ENCODE results near the gene EDC4. TPM values are rescaled to one million over a fixed set of nuclear protein-coding genes. Genes with fewer than 3 reads are reported as not detected.

The EDC4 gene
- total RNA-seq, 1 donor from 2014 or later = 43.8 TPM

GRCh38 chr16:67923414-67924116 is 50.7 kb downstream of the EDC4 start:
- no peak for DNase-seq (ENCODE audit: low spot score)
- intact Hi-C loops (cut with DNase I) = no loop called here

GRCh38 chr16:67924140-67924906 is 51.5 kb downstream of the EDC4 start:
- intact Hi-C loops (cut with DNase I) = no loop called here
- no peak for DNase-seq (ENCODE audit: low spot score)

- DNase-seq (ENCODE audit: low spot score) = no peak
- intact Hi-C loops (cut with DNase I) = loop anchor here (2.0 to 5.0 kb wide), 2 partner anchors 109 to 254 kb away; no protein-coding TSS in a partner anchor
Measured at GRCh38 chr16:67926181-67926750, 53.4 kb downstream of the EDC4 start.

GRCh38 chr16:67927131-67927941 is 54.5 kb downstream of the EDC4 start:
- no peak for DNase-seq (ENCODE audit: low spot score)
- intact Hi-C loops (cut with DNase I) = loop anchor here (2.0 to 5.0 kb wide), 2 partner anchors 111 to 255 kb away; no protein-coding TSS in a partner anchor

GRCh38 chr16:67928147-67928546 is 55.3 kb downstream of the EDC4 start:
- DNase-seq (ENCODE audit: low spot score) = no peak

GRCh38 chr16:67928561-67929364 is 55.9 kb downstream of the EDC4 start:
- intact Hi-C loops (cut with DNase I) = loop anchor here (2.0 to 5.0 kb wide), 2 partner anchors 46 to 256 kb away; no protein-coding TSS in a partner anchor
- DNase-seq (ENCODE audit: low spot score) = no peak

More at GRCh38 chr16:67928147-67928546, 55.3 kb downstream of the EDC4 start:
- intact Hi-C loops (cut with DNase I) = loop anchor here (2.0 to 5.0 kb wide), 2 partner anchors 45 to 256 kb away; no protein-coding TSS in a partner anchor

- intact Hi-C loops (cut with DNase I) = loop anchor here (5.0 to 10.0 kb wide), 3 partner anchors 98 to 405 kb away; partner anchors contain the start of gene RIPOR1
Measured at GRCh38 chr16:67930191-67930590, 57.3 kb downstream of the EDC4 start.

GRCh38 chr16:67930678-67931211 is 57.9 kb downstream of the EDC4 start:
- DNase-seq (ENCODE audit: low spot score) = no peak
- intact Hi-C loops (cut with DNase I) = loop anchor here (5.0 to 10.0 kb wide), 3 partner anchors 98 to 406 kb away; partner anchors contain the start of gene RIPOR1

More at GRCh38 chr16:67930191-67930590, 57.3 kb downstream of the EDC4 start:
- no peak for DNase-seq (ENCODE audit: low spot score)

Other genes with a start within 250 kb of the EDC4 start
- gene CARMIL2, start 227.9 kb upstream of the EDC4 start, total RNA-seq = 0.40 TPM
- 9.3 TPM for gene ACD, start 212.8 kb upstream of the EDC4 start, total RNA-seq
- 3.4 TPM for gene PARD6A, start 212.1 kb upstream of the EDC4 start, total RNA-seq
- 8.5 TPM for gene ENKD1, start 206.3 kb upstream of the EDC4 start, total RNA-seq
- 5.6 TPM for gene C16orf86, start 206.2 kb upstream of the EDC4 start, total RNA-seq
- gene GFOD2, start 153.7 kb upstream of the EDC4 start, total RNA-seq = 10.7 TPM
- 16.4 TPM for gene RANBP10, start 66.5 kb upstream of the EDC4 start, total RNA-seq
- gene TSNAXIP1, start 66.2 kb upstream of the EDC4 start, total RNA-seq = 0.51 TPM
- gene THAP11, start 30.7 kb upstream of the EDC4 start, total RNA-seq = 23.0 TPM
- 87.1 TPM for gene NUTF2, start 26.1 kb upstream of the EDC4 start, total RNA-seq
- gene CENPT, start 25.4 kb upstream of the EDC4 start, total RNA-seq = 27.9 TPM
- gene NRN1L, start 11.8 kb downstream of the EDC4 start, total RNA-seq = 2.1 TPM
- gene PSKH1, start 20.2 kb downstream of the EDC4 start, total RNA-seq = 22.6 TPM
- not detected for gene CTRL, start 58.8 kb downstream of the EDC4 start, total RNA-seq
- 66.1 TPM for gene PSMB10, start 63.8 kb downstream of the EDC4 start, total RNA-seq
- 29.8 TPM for gene LCAT, start 71.1 kb downstream of the EDC4 start, total RNA-seq
- gene SLC12A4, start 95.6 kb downstream of the EDC4 start, total RNA-seq = 121 TPM
- gene DPEP3, start 107.4 kb downstream of the EDC4 start, total RNA-seq = not detected
- 0.78 TPM for gene DPEP2, start 126.4 kb downstream of the EDC4 start, total RNA-seq
- gene DPEP2NB, start 142.9 kb downstream of the EDC4 start, total RNA-seq = not detected
- gene DDX28, start 150.2 kb downstream of the EDC4 start, total RNA-seq = 8.6 TPM
- gene DUS2, start 150.2 kb downstream of the EDC4 start, total RNA-seq = 6.4 TPM
- gene NFATC3, start 212.3 kb downstream of the EDC4 start, total RNA-seq = 22.9 TPM